ENCODE results near the gene RASA2.

GRCh38 chr3:141618103-141618910 is 131.5 kb downstream of the RASA2 start:
- TF ChIP-seq CTCF (IDR thresholded peaks at IDR 0.05 in 4 of 5, conservative IDR thresholded peaks at IDR 0.05 in 1 of 5): no peak
- no peak for TF ChIP-seq POLR2A (IDR thresholded peaks at IDR 0.05)
